GM10847 (cell line): ENCODE results near the gene DHX16.

ENCODE experiments used
- POLR2A ChIP-seq: IDR thresholded peaks from 2 replicates; pipeline ENCODE4 v1.6.1; 2011; ENCODE audit not compliant: insufficient read length; ENCODE audit errors: extremely low read depth

The DHX16 gene

DNA sequence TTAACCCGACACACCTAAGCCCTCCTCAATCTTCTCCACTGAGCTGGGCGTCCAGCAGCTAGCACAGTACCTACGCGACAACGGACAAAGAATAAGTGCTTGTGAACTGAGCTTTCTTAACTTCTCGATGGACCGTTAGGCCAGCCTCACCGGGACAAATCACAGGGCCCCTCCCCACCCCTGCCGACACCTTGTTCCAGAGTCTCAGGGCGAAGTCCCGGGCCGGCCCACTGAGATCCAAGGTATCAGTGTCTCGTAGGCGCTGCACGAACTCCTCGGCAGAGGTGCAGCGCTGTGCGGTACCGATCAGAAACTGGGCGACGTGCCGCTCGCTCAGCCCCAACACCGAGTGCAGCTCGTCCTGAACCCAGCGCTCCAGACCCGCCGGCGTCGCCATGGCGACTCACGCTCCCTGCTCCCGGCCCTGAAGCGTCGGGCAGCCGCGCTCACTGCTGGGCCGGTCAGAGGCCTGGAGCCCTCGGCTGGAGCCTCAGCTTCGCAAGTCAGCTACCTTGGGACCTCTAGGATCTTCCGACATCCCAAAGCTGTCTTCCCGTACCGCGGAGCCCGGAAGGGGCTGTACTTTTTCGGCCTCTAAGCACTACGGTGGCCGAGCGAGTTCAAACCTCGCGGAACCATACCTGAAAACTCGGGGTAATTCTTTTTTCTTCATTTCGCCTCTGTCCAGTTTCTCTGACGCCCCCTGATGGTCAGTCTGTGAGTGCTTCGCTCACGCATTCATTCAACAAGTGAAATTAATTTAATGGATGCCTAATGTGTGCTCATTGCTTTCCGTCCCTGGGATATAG lies at the start of gene DHX16:
DHX16 (minus strand) TSS at position 562 of the 809 bp plus-strand sequence; CDS start at position 397, 165 bp downstream.
- peak; percentile 59 for TF ChIP-seq POLR2A

DNA sequence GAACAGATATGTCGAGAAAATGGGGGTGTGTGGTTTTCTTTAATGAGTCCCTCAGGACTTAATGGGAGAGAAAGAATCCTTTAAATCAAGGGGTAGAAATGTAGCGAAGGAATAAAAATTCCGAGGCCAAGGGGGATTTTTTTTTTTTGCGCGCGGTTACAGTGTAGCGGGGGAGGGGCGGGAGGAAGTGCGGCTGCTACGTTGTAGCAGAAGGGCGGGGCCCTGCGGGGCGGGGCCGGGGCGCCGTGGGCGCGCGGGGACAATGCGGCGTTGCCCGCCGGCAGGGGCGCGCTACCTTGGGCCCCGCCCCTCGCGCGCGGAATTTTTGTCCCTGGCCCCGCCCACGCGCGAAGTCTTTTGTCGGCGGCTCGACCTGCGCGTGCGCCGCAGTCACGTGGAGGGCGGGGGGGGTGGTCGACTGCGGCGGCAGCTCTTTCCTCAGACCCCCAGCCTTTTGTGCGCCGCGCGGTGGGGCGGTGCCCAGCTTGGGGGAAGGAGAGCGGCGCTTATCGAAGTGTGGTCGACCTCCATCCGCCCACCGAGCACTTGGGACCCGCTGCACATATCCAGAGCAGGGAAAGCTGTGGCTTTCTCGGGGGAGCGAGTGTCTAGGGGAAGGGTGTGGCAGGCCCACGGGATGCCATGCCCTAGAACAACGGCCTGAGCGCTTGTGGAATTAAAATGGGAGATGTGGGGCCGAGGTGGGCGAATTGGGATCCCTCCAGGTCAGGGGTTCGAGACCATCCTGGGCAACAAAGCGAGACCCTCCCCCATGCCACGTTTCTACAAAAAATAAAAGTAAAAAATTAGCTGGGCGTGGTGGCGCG lies 48.6 kb upstream of the DHX16 start:
- peak; percentile 50 for TF ChIP-seq POLR2A

DNA sequence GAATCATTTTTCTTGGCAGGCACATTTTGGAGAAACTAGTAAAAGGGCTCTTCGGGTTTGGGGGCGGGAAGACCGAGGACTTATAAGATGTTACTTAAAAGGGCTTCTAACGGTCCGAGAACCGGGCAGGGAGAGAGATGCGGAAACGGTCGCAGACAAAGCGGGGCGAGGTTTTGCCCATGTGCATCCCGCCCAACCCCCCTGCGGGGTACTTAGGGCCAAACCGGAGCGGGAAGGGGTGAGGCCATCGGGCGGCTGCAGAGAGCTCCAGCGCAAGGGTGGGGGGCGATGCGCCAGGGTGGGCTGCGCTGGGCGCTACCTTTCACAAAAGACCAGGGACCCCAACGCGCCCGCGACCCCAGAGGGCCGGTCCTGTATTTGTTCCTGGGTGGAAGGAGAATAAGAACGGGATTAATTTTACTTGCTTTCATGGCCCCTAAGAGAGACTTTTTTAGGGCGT lies 48.0 kb upstream of the DHX16 start:
- TF ChIP-seq POLR2A: peak; percentile 22

DNA sequence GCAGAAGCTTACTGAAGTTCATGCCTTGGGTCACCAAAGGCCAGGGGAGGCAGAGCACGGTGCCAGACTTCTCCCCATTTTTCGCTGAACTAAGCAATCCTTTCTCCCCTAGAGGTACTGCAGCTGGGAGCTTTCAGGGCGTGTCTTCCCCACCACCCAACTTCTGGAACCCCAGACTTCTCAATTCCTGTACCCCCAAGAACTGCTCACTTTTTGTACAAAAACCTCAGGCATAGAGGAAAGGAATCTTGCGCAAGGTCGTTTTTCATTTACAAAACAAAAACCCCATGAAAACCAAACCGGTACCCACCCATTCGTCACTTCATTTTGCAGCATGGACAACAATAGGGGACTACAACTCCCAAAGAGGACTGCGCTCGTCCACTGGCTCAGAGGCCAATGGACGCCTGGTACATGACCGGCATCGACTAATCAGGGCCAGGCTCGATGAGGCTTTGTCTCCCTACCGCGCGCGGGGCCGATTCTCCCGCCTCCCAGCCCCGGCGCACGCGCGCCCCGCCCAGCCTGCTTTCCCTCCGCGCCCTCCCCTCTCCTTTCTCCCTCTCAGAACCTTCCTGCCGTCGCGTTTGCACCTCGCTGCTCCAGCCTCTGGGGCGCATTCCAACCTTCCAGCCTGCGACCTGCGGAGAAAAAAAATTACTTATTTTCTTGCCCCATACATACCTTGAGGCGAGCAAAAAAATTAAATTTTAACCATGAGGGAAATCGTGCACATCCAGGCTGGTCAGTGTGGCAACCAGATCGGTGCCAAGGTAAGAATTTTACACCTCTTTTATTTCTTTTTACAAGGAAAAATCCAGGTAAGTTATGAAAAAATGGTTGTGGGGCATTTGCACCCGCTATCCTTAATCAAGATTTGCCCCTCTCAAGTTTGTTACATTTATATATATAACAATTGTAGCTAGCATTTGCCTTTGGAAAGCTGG lies 47.3 kb upstream of the DHX16 start, which contains the start of gene TUBB:
TUBB (plus strand) TSS at position 562 of the 947 bp plus-strand sequence; CDS start at position 717, 155 bp downstream.
- peak; percentile 94 for TF ChIP-seq POLR2A

DNA sequence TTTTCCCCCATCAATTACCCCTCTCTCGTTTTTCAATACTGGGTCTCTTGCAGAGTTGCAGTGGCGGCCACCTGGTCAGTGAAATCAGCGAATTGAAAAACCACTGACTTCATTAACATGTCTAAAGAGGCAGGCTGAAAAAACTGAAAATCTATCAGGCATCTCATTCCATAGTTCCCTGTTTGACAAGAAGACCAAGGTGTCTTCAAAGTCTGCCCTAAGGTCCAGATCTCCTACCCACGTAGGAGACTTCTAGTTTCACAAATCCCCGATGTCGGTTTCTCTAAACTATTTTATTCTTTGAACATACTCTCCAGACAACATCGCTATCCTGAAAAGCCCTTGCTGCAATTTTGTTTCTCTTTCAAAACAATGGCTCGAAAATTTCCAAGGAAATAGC lies 46.5 kb upstream of the DHX16 start:
- no peak for TF ChIP-seq POLR2A

DNA sequence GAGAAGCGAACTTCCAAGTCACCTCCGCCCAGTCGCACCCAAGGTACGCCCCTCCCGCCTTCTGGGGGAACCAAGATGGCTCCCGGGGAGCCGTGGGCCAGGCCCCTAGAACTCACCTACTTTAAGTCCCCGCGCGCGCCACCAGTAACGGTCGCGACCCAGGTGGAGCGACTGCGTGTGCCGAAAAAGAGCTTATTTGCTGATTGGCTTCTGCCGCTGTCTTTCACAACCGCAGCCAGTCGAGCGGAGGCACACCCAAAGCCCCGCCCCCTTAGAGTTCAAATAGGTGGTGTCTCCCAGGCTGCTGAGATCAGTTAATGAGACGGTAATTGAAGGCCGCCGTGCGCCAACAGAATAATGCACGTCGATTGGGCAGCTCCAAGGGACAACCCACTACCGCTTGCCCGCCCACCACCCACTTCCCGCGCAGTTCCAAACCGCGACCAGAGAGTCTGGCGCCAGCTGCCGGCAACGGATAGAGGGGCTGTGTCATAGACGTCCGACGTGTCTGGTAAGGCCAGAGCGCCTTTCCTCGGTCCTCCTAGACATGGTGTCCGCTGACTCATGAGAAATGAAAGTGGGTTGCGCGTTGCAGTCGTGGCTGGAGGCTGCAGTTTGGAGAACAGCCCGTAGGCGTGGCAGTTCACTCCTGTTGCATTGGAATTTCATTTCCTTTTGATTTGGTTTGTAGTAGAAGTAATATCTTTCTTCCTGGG lies 44.5 kb upstream of the DHX16 start, which contains the start of gene MDC1:
MDC1 (minus strand) TSS at position 153 of the 716 bp plus-strand sequence. CDS start 2,106 bp downstream, outside the sequence.
- TF ChIP-seq POLR2A: peak; percentile 83

DNA sequence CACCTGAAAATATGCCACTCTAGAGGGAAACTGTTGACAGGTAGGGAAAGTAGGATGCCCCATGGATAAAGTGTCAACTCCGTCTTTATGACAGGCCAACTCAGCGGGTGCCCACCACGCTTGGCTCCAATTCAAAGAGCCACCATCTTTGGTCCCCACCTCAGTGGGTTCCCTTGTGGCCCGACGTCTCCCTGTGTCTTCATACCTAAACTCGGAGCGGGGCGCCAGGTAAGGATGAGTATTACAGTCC lies 44.0 kb upstream of the DHX16 start:
- no peak for TF ChIP-seq POLR2A

DNA sequence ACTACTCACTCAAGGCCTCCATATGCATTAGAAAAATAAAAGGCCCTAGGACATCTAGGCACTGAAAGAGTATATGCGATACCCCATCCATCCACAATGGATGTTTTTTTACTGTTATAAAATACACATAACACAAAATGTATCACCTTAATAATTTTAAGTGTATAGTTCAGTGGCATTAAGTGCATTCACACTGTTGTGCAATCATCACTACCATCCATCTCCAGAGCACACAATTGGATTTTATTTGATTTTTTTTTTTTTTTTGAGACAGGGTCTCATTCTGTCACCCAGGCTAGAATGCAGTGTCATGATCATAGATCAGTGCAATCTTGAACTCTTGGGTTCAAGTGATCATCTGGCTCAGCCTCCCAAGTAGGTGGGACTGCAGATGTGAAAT lies 41.5 kb upstream of the DHX16 start:
- no peak for TF ChIP-seq POLR2A

DNA sequence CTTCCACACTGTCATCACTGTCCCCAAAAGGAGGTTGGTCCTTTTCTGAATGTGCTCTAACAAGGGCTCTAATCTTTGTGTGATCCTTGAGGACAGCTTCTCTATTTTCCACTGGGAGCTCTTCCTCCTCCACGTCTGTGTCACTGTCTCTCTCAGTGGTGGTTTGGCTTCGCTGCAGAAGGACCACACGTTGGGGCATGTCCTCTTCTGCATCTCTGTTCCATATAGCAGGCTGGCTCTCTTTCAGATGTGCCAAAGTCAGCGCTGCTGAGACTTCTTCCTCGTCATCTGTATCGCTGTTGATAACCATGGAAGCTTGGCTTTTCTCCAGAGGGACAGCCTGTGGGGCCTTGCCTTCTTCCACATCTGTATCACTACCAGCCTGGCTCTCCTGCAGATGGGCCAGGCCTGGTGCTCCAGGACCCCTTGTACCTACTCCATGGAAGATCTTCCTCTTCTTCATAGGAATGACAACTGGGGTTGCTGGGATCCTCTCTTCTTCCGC lies 39.7 kb upstream of the DHX16 start:
- TF ChIP-seq POLR2A: no peak

DNA sequence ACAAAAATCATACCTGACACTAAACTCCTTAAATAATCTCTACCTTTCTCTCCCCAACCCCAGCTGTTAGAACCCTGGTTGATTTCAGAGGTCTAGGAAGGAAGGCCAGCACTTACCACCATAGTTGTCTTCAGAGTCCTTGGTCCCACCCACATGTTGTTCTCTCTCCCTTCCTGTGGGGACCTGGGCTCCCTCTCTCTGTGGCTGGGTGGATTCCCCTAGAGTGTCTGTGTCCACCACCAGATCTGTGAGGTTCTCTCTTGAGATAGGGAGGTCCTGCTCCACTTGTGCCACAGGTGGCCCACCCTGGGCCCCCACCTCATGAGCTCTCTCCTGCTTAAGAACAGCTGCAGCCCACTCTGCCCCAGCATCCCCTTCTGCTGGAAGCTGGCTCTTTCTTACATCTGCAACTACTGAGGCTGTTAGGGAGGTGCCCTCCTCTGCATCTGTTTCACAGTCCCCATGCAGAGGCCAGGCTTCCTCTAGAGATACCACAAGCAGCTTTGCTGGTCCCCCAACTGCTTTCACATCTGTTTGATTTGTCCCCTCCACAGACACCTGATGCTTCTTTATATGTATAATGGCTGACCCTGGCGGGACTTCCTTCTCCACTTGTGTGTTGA lies 39.1 kb upstream of the DHX16 start:
- TF ChIP-seq POLR2A: no peak

DNA sequence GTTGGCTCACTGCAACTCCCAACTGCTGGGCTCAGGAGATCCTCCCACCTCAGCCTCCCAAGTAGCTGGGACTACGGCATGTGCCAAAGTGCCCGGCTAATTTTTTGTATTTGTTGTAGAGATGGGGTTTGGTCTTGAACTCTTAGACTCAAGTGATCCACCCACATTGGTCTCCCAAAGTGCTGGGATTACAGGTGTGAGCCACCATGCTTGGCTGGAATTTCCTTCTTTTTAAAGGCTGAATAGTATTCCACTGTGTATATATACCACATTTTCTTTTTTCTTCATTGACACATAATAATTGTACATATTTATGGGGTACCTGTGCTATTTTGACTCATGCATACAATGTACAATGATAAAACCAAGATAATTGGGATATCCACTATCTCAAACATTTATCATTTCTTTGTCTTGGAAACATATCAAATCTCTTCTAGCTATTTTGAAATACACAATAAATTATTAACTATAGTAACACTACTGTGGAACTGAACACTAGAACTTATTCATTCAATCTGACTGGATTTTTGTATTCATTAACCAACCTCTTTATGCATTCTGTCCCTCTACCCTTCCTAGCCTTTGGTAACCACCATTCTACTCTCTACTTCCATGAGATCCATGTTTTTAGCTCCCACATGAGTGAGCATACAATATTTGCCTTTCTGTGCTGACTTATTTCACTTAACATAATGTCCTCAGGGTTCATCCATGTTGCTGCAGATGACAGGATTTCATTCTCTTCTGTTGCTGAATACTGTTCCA lies 36.5 kb upstream of the DHX16 start:
- no peak for TF ChIP-seq POLR2A

DNA sequence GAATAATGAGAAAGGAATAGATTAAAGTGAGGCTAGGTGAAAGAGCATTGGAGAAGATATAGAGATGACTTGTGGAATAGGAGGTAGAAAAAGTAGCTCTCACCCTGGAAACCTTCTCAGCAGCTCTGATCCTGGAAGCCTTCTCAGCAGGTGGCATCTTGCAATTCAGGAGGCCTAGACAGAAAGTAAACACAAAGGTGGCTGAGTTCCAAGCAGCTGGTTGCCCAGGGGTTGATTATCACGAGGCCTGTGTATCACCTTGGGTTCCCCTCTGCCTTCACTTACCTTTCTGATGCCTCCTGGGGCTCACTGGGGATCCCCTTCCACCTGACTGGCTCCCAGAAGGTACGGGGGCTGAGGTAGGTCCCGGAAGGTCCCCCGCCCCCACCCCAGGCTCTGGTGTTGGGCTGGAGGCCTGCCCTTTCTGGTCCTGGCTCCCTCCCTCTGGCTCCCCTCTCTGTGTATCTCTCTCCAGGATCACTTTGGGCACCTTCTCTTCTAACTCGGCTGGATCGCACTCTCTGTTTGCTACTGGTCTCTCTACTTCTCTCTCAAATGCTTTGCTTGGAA lies 34.6 kb upstream of the DHX16 start:
- TF ChIP-seq POLR2A: no peak

DNA sequence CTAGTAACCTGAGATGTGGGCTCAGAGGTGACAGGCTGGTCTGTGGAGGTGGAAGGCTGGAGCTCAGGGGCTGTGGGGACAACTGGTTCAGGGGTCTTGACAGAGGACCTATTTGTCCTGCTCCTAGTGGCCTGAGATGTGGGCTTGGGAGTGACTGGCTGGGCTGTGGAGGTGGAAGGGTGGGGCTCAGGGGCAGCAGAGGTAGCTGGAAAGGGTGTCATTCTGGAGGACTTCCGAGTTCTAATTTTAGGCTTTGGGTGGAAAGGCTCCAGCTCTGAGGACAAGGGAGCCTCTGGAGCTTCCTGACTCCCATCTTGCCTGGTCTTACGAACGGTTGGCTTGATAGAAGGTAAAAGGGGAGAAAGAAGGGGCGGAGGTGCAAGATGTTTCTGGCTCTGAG lies 32.8 kb upstream of the DHX16 start:
- no peak for TF ChIP-seq POLR2A
